ENCODE data around the gene ROPN1L. TPM values are rescaled to one million over a fixed set of nuclear protein-coding genes. Genes with fewer than 3 reads are reported as not detected.

The ROPN1L gene
- total and polyA plus RNA-seq, 2 donors from 2014 or later, result 1.4 to 1.7 TPM

GRCh38 chr5:10410662-10411061, 31.0 kb upstream of the ROPN1L start:
- Histone ChIP-seq H3K9ac (ENCODE audit: low read length in 3 of 3) (no peak overlapping the region), H3K4me1 (ENCODE audit: control insufficient read depth in 2 of 3, insufficient read depth in 2 of 3, low read depth in 1 of 3, low read length in 3 of 3) (no peaks in the 10 kb centered on the region), H3K36me3 (ENCODE audit: control insufficient read depth in 2 of 3, insufficient read depth in 3 of 3, low read length in 3 of 3) (peaks cover 30 to 70% (median 51%) of the 10 kb centered on the region in 3 donors), H3K27ac (ENCODE audit: low read depth in 2 of 2, low read length in 2 of 2) (no peak overlapping the region), H3K4me3 (ENCODE audit: low read length in 3 of 3) (no peak overlapping the region), H3K9me3 (ENCODE audit: control insufficient read depth in 2 of 3, insufficient read depth in 1 of 3, low read length in 3 of 3) (no peaks in the 10 kb centered on the region), H3K27me3 (ENCODE audit: control insufficient read depth, insufficient read depth, low read length) (no peaks in the 10 kb centered on the region)
- FAIRE-seq (no peak), DNase-seq (no peak)
- no peak for TF ChIP-seq CTCF (IDR thresholded peaks at IDR 0.05; ENCODE audit: borderline replicate concordance, extremely low read depth, insufficient read depth)
- intact Hi-C loops (cut with DNase I), result no loop called here

GRCh38 chr5:10411336-10411735, 30.3 kb upstream of the ROPN1L start:
- no peak for FAIRE-seq
- no peak overlapping the region for H3K27ac ChIP-seq (ENCODE audit: low read depth in 2 of 2, low read length in 2 of 2)
- H3K4me3 ChIP-seq (ENCODE audit: low read length in 3 of 3), result no peak overlapping the region
- H3K36me3 ChIP-seq (ENCODE audit: control insufficient read depth in 2 of 3, insufficient read depth in 3 of 3, low read length in 3 of 3), result peaks cover 29 to 64% (median 50%) of the 10 kb centered on the region in 3 donors
- intact Hi-C loops (cut with DNase I), result no loop called here
- TF ChIP-seq CTCF (IDR thresholded peaks at IDR 0.05; ENCODE audit: borderline replicate concordance, extremely low read depth, insufficient read depth), result no peak
- H3K9me3 ChIP-seq (ENCODE audit: control insufficient read depth in 2 of 3, insufficient read depth in 1 of 3, low read length in 3 of 3), result no peaks in the 10 kb centered on the region
- no peak for DNase-seq
- H3K27me3 ChIP-seq (ENCODE audit: control insufficient read depth, insufficient read depth, low read length), result no peaks in the 10 kb centered on the region
- no peaks in the 10 kb centered on the region for H3K4me1 ChIP-seq (ENCODE audit: control insufficient read depth in 2 of 3, insufficient read depth in 2 of 3, low read depth in 1 of 3, low read length in 3 of 3)
- H3K9ac ChIP-seq (ENCODE audit: low read length in 3 of 3), result no peak overlapping the region

- TF ChIP-seq CTCF (IDR thresholded peaks at IDR 0.05; ENCODE audit: borderline replicate concordance, extremely low read depth, insufficient read depth), result no peak
- DNase-seq, result no peak
- Histone ChIP-seq H3K27me3 (ENCODE audit: control insufficient read depth, insufficient read depth, low read length) (no peaks in the 10 kb centered on the region), H3K4me3 (ENCODE audit: low read length in 3 of 3) (no peak overlapping the region), H3K9ac (ENCODE audit: low read length in 3 of 3) (no peak overlapping the region), H3K4me1 (ENCODE audit: control insufficient read depth in 2 of 3, insufficient read depth in 2 of 3, low read depth in 1 of 3, low read length in 3 of 3) (peaks cover 0 to 6% (median 0%) of the 10 kb centered on the region in 3 donors), H3K36me3 (ENCODE audit: control insufficient read depth in 2 of 3, insufficient read depth in 3 of 3, low read length in 3 of 3) (peaks cover 25 to 74% (median 47%) of the 10 kb centered on the region in 3 donors), H3K9me3 (ENCODE audit: control insufficient read depth in 2 of 3, insufficient read depth in 1 of 3, low read length in 3 of 3) (no peaks in the 10 kb centered on the region), H3K27ac (ENCODE audit: low read depth in 2 of 2, low read length in 2 of 2) (no peak overlapping the region)
- intact Hi-C loops (cut with DNase I), result no loop called here
- no peak for FAIRE-seq
Observed at GRCh38 chr5:10416868-10417267, 24.8 kb upstream of the ROPN1L start.
